Mesendoderm (in vitro differentiated cells): ENCODE data around the gene TM7SF2.

ENCODE experiments used
- DNase-seq: peaks from one replicate; pipeline ENCODE4 v3.0.0; 2013
- H2AK5ac ChIP-seq: 2 replicates; pipeline ENCODE4 v1.6.1; 2013; ENCODE audit warnings: low read length, inconsistent platforms
- H2BK120ac ChIP-seq: 2 replicates; pipeline ENCODE4 v1.6.1; 2013; ENCODE audit warnings: low read depth, mild to moderate bottlenecking, low read length, moderate library complexity, mixed read lengths
- H2BK15ac ChIP-seq: replicated peaks from 2 replicates; pipeline ENCODE4 v1.6.1; 2013; ENCODE audit warnings: low read depth, mild to moderate bottlenecking, moderate library complexity
- H2BK5ac ChIP-seq: 2 replicates; pipeline ENCODE4 v1.6.1; 2013; ENCODE audit warnings: low read length, inconsistent platforms
- H3K18ac ChIP-seq: 2 replicates; pipeline ENCODE4 v1.6.1; 2013; ENCODE audit warnings: mild to moderate bottlenecking, low read length, mixed read lengths
- H3K23ac ChIP-seq: one replicate; pipeline ENCODE4 v1.6.1; 2013; ENCODE audit warnings: low read length
- H3K27ac ChIP-seq: 2 replicates; pipeline ENCODE4 v1.5.1; 2013; ENCODE audit warnings: low read depth, mild to moderate bottlenecking, inconsistent platforms, low read length, moderate library complexity
- H3K27me3 ChIP-seq: 2 replicates; pipeline ENCODE4 v1.6.1; 2013; ENCODE audit warnings: low read length, control low read depth, mild to moderate bottlenecking, inconsistent platforms; ENCODE audit not compliant: insufficient read depth, poor library complexity
- H3K36me3 ChIP-seq: 2 replicates; pipeline ENCODE4 v1.6.1; 2013; ENCODE audit warnings: low read length, inconsistent platforms; ENCODE audit not compliant: control insufficient read depth, insufficient read depth
- H3K4ac ChIP-seq: one replicate; pipeline ENCODE4 v1.6.1; 2013; ENCODE audit warnings: low read depth, mild to moderate bottlenecking, low read length, moderate library complexity
- H3K4me1 ChIP-seq: 2 replicates; pipeline ENCODE4 v1.6.1; 2013; ENCODE audit warnings: low read depth, low read length, inconsistent platforms; ENCODE audit not compliant: control insufficient read depth
- H3K4me2 ChIP-seq: 2 replicates; pipeline ENCODE4 v1.6.1; 2013; ENCODE audit warnings: low read length
- H3K4me3 ChIP-seq: 2 replicates; pipeline ENCODE4 v1.5.1; 2013; ENCODE audit warnings: mild to moderate bottlenecking, low read length
- H3K56ac ChIP-seq: one replicate; pipeline ENCODE4 v1.6.1; 2013; ENCODE audit warnings: low read length
- H3K79me1 ChIP-seq: 2 replicates; pipeline ENCODE4 v1.6.1; 2013; ENCODE audit warnings: low read length, inconsistent platforms
- H3K79me2 ChIP-seq: 2 replicates; pipeline ENCODE4 v1.6.1; 2013; ENCODE audit warnings: mild to moderate bottlenecking, low read length; ENCODE audit not compliant: control insufficient read depth, insufficient read depth
- H3K9ac ChIP-seq: 2 replicates; pipeline ENCODE4 v1.6.1; 2013; ENCODE audit warnings: low read length, inconsistent platforms
- H4K5ac ChIP-seq: one replicate; pipeline ENCODE4 v1.6.1; 2013; ENCODE audit warnings: low read length
- H4K8ac ChIP-seq: one replicate; pipeline ENCODE4 v1.6.1; 2013; ENCODE audit warnings: low read depth, mild to moderate bottlenecking, control low read depth, low read length, moderate library complexity
- WGBS: extraction: QIAGEN DNeasy Blood & Tissue Kit; methylation state at CpG from one replicate; pipeline ENCODE4 v1.1.7; 2013; ENCODE audit warnings: low lambda C conversion rate, missing lambda C conversion rate; ENCODE audit not compliant: insufficient coverage; ENCODE audit errors: extremely low coverage; 5-methylcytosine and 5-hydroxymethylcytosine counted together

The TM7SF2 gene

DNA sequence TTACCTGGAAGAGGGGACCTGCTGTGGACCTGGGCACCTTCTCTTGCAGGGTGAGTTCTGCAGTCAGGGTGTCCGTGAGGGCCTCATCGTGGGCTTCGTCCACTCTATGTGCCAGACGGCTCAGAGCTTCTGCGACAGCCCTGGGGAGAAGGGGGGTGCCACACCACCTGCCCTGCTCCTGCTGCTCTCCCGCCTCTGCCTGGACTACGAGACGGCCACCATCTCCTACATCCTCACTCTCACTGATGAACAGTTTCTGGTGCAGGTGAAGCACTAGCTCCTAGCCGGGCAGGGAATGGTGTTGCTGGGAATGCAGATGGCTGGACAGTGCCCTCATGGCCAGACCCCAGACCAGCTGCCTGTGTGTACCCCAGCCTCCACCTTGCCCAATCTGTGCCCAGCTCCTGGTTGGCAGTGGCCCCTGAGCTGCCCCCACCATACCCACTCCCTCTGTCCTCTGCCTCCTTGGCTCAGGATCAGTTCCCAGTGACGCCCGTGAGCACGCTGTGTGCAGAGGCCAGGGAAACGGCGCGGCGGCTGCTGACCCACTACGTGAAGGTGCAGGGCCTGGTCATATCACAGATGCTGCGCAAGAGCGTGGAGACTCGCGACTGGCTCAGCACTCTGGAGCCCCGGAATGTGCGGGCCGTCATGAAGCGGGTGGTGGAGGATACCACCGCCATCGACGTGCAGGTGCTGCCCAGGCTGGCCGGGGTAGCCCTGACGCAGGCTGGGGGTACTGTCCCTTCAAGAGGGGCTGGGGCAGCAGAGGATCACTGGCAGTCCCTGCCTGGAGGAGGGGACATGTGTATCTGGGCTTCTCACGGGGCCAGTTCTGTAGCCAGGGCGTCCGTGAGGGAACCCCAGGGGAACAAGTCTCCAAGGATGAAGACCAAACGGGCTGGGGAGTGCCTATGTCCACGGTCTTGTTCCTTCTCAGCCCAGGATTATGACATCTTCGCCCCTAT, 2.2 kb upstream of the TM7SF2 start:
- Histone ChIP-seq H3K18ac (no peak overlapping the region), H4K8ac (no peak overlapping the region), H3K27me3 (no peaks in the 10 kb centered on the region), H3K79me2 (no peaks in the 10 kb centered on the region), H2BK120ac (no peak overlapping the region), H3K27ac (no peak overlapping the region), H3K4me1 (peaks cover 3% of the 10 kb centered on the region), H2BK15ac (no peak overlapping the region), H4K5ac (no peak overlapping the region), H3K4me3 (no peak overlapping the region), H3K79me1 (no peaks in the 10 kb centered on the region), H3K36me3 (no peaks in the 10 kb centered on the region), H3K4me2 (no peak overlapping the region), H2AK5ac (no peak overlapping the region), H3K23ac (no peak overlapping the region), H3K56ac (no peak overlapping the region), H3K9ac (no peak overlapping the region), H3K4ac (no peak overlapping the region), H2BK5ac (no peak overlapping the region)
- no peak for DNase-seq
- no CpG with 5 or more reads among the region's 36 CpGs for WGBS

DNA sequence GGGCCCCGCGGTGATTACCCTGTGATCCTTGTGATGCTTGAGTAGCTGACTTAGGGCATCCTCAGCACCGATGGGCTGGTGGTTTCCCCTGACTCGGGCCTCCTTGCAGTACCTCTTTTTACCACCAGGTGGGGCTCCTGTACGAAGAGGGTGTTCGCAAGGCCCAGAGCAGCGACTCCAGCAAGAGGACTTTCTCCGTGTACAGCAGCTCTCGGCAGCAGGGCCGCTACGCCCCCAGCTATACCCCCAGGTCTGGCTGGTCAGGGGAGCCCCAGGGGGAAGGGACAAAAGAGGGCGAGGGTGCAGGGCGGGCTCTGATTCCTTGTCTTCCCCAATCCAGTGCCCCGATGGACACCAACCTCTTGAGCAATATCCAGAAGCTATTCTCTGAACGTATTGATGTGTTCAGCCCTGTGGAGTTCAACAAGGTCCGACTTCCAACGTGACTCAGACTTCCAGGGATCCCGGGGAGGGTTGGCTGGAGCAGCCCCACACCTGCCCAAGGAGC, 1.3 kb upstream of the TM7SF2 start:
- H3K4me2 ChIP-seq: no peak overlapping the region
- no peak overlapping the region for H2BK5ac ChIP-seq
- no peaks in the 10 kb centered on the region for H3K79me1 ChIP-seq
- H2AK5ac ChIP-seq: no peak overlapping the region
- H3K79me2 ChIP-seq: no peaks in the 10 kb centered on the region
- H3K4ac ChIP-seq: no peak overlapping the region
- no peak overlapping the region for H3K56ac ChIP-seq
- peak; percentile 88 for DNase-seq
- no peak overlapping the region for H3K4me3 ChIP-seq
- H3K18ac ChIP-seq: no peak overlapping the region
- H3K36me3 ChIP-seq: no peaks in the 10 kb centered on the region
- WGBS: no CpG with 5 or more reads among the region's 18 CpGs
- no peak overlapping the region for H3K9ac ChIP-seq
- no peak overlapping the region for H4K8ac ChIP-seq
- H2BK15ac ChIP-seq: no peak overlapping the region
- H3K4me1 ChIP-seq: peaks cover 3% of the 10 kb centered on the region
- no peak overlapping the region for H3K23ac ChIP-seq
- H3K27me3 ChIP-seq: no peaks in the 10 kb centered on the region
- H3K27ac ChIP-seq: no peak overlapping the region
- no peak overlapping the region for H2BK120ac ChIP-seq
- H4K5ac ChIP-seq: no peak overlapping the region

DNA sequence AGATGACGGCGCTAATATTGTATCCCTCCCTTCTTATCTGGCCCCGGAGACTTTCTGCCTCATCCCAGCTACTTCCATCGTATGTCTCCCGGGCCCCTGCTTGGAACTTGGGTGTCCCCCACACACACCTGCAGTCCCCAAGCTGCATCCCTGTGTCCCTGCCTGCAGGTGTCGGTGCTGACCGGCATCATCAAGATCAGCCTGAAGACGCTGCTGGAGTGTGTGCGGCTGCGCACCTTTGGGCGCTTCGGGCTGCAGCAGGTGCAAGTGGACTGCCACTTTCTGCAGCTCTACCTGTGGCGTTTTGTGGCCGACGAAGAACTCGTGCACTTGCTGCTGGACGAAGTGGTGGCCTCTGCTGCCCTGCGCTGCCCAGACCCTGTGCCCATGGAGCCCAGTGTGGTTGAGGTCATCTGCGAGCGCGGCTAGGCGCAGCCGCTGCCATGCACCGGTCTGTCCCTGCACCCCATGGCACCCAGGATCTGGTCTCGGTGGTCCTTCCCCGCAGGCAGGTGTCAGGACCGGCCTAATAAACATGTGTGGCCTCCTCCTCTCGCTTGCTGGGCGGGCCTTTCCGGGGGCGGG, 421 bp upstream of the TM7SF2 start:
- Histone ChIP-seq H3K27ac (no peak overlapping the region), H3K27me3 (no peaks in the 10 kb centered on the region), H3K4me3 (no peak overlapping the region), H3K79me1 (peaks cover 3% of the 10 kb centered on the region), H3K4me2 (no peak overlapping the region), H3K4ac (no peak overlapping the region), H4K8ac (no peak overlapping the region), H3K23ac (no peak overlapping the region), H4K5ac (no peak overlapping the region), H3K79me2 (peaks cover under 1% of the 10 kb centered on the region), H2BK5ac (no peak overlapping the region), H2AK5ac (no peak overlapping the region), H2BK120ac (no peak overlapping the region), H2BK15ac (no peak overlapping the region), H3K56ac (no peak overlapping the region), H3K4me1 (peaks cover 3% of the 10 kb centered on the region), H3K18ac (no peak overlapping the region), H3K9ac (no peak overlapping the region), H3K36me3 (no peaks in the 10 kb centered on the region)
- DNase-seq: no peak
- WGBS: no CpG with 5 or more reads among the region's 31 CpGs

DNA sequence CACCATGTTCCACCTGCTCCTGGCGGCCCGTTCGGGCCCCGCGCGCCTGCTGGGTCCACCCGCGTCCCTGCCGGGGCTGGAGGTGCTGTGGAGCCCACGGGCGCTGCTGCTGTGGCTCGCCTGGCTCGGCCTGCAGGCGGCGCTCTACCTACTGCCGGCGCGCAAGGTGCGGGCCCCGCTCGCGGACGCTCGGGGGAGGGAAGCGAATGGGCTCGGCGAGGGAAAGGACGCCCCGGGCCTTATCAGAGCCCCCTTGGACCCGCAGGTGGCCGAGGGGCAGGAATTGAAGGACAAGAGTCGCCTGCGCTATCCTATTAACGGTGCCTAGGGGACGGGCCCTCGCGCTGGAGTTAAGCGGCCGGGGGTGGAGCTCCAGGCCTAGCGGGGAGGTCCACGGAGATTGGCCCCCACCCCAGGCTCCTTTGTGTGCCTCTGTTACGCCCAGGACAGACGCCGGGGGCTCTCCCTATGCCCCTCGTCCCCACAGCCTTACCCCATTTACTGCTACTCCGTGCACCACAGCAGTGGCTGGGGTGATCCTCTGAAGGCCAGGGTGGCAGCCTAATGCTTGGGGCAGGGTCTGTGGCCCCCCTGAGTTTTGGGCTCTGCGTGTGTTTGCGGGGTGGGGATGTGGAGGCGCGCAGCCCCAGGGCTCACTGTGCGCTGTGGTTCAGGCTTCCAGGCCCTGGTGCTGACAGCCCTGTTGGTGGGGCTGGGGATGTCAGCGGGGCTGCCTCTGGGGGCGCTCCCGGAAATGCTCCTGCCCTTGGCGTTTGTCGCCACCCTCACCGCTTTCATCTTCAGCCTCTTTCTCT, 1.1 kb downstream of the TM7SF2 start:
- Histone ChIP-seq H3K79me1 (peaks cover 8% of the 10 kb centered on the region), H4K8ac (no peak overlapping the region), H2BK5ac (no peak overlapping the region), H3K23ac (peak overlapping the region; percentile 55), H3K27ac (peak overlapping the region; percentile 63), H3K27me3 (no peaks in the 10 kb centered on the region), H4K5ac (no peak overlapping the region), H3K36me3 (no peaks in the 10 kb centered on the region), H3K79me2 (peaks cover 6% of the 10 kb centered on the region), H3K4me2 (peak overlapping the region; percentile 88), H3K4me1 (peaks cover 3% of the 10 kb centered on the region), H2BK120ac (no peak overlapping the region), H3K18ac (peak overlapping the region; percentile 22), H3K4ac (peak overlapping the region; percentile 49), H2AK5ac (no peak overlapping the region), H3K56ac (peak overlapping the region; percentile 69), H3K9ac (peak overlapping the region; percentile 81), H3K4me3 (no peak overlapping the region), H2BK15ac (no peak overlapping the region)
- WGBS: no CpG with 5 or more reads among the region's 57 CpGs
- peak; percentile 65 for DNase-seq

DNA sequence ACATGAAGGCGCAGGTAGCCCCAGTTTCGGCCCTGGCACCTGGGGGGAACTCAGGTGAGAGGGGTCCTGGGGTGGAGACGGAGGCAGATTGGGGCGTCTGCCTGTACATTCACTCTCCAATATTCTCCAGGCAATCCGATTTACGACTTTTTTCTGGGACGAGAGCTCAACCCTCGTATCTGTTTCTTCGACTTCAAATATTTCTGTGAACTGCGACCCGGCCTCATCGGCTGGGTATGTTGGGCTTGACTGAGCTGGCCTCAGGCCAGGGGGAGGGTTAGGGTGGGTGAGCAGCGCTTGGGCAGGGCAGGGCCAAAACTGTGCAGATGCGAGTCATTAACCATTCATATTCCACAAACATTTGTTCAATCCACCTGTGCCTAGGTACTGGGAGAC, 1.7 kb downstream of the TM7SF2 start:
- Histone ChIP-seq H3K27me3 (no peaks in the 10 kb centered on the region), H2AK5ac (no peak overlapping the region), H3K27ac (no peak overlapping the region), H4K5ac (no peak overlapping the region), H2BK120ac (no peak overlapping the region), H2BK5ac (no peak overlapping the region), H3K18ac (no peak overlapping the region), H3K4me2 (no peak overlapping the region), H3K4me1 (peaks cover 3% of the 10 kb centered on the region), H3K79me1 (peaks cover 8% of the 10 kb centered on the region), H3K36me3 (no peaks in the 10 kb centered on the region), H3K4me3 (no peak overlapping the region), H3K56ac (peak overlapping the region; percentile 49), H3K23ac (no peak overlapping the region), H4K8ac (no peak overlapping the region), H3K9ac (peak overlapping the region; percentile 34), H3K4ac (no peak overlapping the region), H3K79me2 (peaks cover 6% of the 10 kb centered on the region), H2BK15ac (no peak overlapping the region)
- no peak for DNase-seq
- WGBS: no CpG with 5 or more reads among the region's 14 CpGs
